Ecto neural progenitor cell (in vitro differentiated cells): ENCODE results near the gene RARRES2.

Experiments used
- DNase-seq: peaks from one replicate; pipeline ENCODE4 v3.0.0-alpha.2; 2018; ENCODE audit warnings: low spot score

RARRES2 gene

DNA sequence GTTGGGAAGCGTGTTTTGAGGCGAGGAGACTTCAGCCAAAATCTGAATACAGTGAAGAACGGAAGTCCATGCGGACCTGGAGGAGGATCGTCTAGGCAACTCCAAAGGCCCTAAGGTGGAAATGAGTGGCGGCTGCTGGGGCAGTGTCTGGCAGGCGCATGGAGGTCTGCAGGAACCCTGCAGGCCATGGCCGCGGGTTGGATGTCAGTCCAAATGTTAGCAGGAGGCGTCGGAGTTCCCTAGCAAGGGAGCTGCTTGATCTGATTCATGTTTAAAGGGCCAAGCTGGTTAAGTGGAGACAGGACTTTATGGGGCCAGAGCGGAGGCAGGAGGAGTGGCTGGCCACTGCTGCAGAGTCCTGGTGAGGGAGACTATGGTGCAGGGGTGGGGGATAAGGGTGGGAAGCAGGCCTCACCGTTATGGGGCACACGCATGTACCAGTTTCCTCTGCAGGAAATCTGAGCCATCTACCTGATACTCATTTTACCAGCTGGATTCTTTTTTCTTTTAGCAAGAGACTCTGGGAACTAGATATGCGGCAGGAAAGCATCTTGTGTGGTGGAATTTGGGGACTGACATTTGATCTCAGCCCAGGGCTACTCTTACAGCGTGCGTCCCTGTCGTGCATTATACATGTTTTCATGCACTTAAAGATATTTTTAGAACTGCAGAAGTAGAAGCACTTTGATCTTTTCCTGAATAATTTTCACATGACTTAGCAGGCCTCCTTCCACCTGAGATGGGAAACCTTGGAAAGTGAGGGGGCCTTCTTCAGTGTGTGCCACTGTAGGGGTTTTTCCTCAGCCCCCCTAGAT lies 20.6 kb upstream of the RARRES2 start:
- DNase-seq, result no peak

GRCh38 chr7:150361402-150361801 lies 20.0 kb upstream of the RARRES2 start:
- no peak for DNase-seq

DNA sequence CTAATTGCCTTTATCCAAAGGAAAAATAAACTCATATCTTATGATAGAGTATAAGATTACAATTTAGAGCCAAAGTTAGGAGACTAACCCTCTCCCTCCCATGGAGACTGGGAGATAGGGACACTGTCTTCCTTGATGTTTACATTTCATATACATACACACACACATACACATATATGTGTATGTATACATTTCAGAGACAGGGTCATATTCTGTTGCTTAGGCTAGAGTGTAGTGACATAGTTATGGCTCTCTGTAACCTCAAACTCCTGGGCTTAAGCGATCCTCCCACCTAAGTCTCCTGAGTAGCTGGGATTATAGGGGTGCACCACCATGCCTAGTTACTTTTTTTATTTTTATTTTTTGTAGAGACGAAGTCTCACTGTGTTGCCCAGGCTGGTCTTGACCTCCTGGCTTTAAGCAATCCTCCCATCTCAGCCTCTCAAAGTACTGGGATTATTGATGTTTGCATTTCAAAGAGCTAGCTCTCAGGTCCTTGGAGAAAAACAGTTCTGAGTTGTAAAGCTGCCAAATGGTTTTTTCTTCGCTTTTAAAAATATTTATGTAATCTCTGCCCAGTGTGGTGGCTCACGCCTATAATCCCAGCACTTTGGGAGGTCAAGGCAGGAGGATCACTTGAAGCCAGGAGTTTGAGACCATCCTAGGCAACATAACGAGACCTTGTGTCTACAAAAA lies 19.1 kb upstream of the RARRES2 start:
- DNase-seq, result no peak

DNA sequence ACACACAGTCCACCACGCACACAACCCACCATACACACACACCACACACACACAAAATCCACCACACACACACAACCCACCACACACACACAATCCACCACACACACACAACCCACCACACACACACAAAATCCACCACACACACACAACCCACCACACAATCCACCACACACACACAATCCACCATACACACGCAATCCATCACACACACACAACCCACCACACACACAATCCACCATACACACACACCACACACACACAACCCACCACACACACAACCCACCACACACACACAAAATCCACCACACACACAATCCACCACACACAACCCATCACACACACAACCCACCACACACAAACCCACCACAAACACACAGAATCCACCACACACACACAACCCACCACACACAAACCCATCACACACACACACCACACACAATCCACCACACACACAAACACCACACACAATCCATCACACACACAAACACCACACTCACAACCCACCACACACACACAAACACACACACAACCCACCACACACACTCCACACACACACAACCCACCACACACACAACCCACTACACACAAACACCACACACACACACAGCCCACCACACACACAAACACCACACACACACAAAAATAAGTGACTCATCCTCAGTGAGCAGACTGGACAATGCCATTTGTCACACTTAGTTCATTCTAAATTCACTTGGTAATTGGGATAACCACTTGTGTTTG lies 18.4 kb upstream of the RARRES2 start:
- DNase-seq, result no peak

- DNase-seq, result no peak
These were observed 17.7 kb upstream of the RARRES2 start for GRCh38 chr7:150358988-150359621.

DNA sequence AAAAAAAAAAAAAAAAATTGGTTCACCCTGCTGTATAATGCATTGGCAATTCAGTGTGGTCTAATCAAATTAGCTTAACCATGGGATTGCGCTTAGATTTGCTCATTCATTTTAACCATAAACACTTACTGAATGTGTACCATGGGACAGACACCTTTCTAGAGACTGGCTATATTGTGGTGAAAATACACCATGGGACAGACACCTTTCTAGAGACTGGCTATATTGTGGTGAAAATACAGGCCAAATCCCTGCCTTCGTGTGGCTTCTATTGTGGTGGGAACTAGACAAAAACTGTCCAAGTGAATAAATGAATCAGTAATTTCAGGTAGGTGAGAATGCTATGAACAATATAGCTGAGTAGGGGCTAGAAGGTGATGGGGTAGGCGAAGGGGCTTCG lies 17.0 kb upstream of the RARRES2 start:
- no peak for DNase-seq

DNA sequence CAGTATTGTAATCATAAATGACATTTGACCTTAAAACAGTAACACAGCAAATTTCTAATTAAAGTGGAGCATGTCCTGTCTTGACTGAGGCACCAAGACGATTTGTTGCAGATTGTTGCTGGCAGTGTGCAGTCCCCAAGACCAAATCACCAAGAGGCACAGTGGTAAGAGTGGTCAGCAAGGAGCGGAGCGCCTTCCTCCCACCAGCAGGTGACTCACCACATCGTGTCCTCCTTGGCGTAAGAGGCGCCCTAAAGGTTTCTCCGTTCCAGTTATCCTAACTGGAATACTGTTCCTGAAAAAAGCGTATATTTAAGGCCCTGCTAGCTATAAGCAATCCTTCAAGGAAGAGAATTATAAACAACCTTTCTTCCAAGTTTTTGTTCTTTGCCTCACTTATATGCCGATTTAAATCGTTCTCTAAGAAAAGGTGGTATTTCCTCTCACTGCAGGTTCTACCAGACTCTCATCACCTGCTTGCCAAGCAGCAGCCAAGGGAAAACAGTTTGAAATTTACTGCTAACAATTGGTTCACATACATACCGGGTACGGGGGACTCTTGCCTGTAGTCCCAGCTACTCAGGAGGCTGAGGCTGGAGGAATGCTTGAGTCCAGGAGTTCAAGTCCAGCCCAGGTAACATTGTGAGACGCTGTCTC lies 16.5 kb upstream of the RARRES2 start:
- no peak for DNase-seq

- DNase-seq, result no peak
These were observed 15.8 kb upstream of the RARRES2 start for GRCh38 chr7:150357270-150357669.

- DNase-seq, result no peak
These were observed 15.0 kb upstream of the RARRES2 start for GRCh38 chr7:150356265-150356897.

DNA sequence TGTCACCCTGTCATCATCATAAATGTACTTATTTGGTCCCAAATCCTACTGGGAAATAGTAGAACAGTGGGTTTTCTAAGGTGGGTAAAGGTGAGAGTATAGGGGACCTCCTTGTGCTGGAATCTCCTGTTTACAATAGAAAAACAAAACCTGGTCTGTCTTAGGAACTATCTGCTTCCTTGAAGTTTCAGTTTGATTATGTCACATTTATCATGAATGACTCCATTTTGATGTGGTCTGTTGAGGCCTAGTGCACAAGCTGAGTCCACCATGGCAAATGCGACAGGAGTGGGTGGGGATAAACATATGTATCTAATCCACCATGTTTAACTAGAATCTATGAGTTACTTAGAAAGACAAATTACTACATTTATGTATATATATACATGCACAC lies 14.2 kb upstream of the RARRES2 start:
- DNase-seq, result no peak

DNA sequence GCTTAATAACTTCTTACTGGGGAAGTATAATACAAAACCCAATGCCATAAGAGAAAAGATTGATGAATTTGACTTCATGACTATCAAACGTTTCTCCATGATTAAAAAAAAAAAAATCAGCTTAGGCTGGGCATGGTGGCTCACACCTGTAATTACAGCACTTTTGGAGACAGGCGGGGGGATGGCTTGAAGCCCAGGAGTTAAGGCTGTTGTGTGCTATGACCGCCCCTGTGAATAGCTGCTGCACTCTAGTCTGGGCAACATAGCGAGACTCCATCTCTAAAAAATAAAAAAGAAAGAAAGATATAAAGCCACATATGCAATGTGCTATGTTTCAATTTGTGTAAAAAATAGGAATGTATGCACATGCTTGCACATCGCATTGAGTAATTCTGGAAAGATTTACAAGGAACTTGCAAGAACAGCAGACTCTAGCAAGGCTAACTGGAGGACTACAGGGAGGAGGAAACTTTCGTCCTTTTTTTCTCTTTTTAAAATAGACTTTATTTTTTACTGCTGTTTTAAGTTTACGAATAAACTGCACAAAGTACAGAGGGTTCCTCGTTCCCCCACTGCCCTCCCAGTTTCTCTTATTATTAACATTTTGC lies 10.3 kb upstream of the RARRES2 start:
- no peak for DNase-seq

- DNase-seq, result no peak
These were observed 5.5 kb upstream of the RARRES2 start for GRCh38 chr7:150346922-150347321.

GRCh38 chr7:150345012-150345411 lies 3.6 kb upstream of the RARRES2 start:
- DNase-seq, result no peak

GRCh38 chr7:150344299-150344698 lies 2.9 kb upstream of the RARRES2 start:
- DNase-seq, result no peak

DNA sequence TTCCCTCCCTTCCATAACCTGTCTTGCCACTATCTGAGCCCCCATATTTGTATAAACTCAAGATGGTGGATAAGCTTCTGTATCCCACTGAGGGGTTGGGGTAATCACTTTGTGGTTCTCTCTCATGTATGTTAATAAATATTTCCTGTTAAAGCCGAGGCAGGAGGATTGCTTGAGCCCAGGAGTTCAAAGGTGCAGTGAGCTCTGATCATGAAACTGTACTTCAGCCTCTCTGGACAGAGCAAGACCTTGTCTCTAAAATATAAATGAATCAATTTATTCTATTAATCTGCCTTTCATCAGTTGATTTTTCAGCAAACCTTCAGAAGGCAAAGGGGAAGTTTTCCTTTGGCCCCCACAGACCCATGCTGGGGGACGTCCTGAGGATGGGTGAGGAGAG lies 1.8 kb upstream of the RARRES2 start:
- DNase-seq, result no peak

DNA sequence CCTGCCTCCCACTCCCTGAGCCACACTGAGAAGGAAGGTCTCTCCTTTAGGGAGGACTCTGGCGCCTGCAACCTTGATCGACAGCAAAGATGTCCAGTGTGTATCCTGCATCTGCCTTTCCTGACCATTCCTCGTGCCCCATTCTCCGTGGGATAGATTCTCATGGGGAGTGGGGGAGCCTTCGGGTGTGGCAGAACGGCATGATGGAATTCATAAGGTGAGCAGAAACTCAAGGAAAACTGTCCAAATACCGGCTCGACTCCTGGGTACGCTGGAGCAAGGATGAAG lies 636 bp upstream of the RARRES2 start:
- DNase-seq, result no peak

DNA sequence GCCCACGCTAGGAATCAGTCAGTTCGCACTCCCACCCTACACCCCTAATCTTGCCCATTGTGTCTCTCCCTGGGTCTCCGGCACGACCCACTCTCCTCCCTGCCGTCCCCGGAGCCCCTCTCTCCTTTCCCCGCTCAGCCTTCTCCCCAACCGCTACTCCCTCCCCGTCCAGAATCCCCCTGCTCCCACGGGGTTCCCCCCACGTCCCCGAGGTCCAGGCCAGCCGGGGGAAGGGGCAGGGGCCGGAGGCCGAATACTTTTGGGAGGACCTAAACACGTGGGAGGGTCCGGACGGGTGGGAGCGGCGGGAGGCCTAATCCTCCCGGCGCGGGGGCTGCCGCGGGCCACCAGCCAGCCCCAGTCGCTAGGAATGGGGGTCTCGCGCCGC lies 560 bp downstream of the RARRES2 start:
- DNase-seq, result no peak

DNA sequence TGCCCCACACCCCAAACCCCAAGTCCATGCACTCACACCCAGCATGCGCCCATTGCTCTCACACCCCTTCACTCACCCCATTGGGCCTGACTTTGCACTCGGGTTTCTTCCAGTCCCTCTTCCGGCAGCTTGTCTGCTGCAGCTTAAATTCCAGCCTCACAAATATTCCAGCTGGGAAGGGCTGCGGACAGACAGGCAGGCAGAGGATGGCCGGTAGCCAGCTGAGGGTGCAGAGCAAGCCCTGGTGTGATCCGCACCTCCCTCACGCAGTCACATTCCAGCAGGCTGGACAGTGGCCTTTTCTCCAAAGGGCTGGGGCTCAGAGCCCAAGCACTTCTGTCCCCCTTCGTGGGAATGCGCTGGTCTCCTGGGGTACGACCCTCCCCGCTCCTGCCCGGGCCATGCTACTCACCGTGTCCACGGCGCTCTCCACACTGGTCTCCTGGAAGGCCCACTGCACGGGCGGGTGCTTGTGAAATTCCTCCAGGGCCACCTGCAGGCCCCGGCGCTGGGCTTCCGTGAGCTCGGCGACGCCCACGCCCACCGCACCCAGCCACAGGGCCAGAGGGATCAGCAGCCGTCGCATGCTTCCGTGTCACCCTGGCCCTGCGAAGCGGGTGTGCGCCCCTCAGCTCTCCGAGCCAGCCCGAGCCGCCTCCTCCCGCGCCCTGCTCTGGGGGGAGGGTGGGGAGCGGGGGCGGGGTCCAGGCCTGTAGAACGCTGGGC lies 1.2 kb downstream of the RARRES2 start:
- DNase-seq, result no peak

- no peak for DNase-seq
These were observed 2.0 kb downstream of the RARRES2 start for GRCh38 chr7:150339409-150339809.

- no peak for DNase-seq
These were observed 3.1 kb downstream of the RARRES2 start for GRCh38 chr7:150338166-150338829.
